Activated CD4-positive, alpha-beta memory T cell treated with anti-CD3 and anti-CD28 coated beads for 36 hours (primary cell): ENCODE measurements around the gene PNP. TPM values are rescaled to one million over a fixed set of nuclear protein-coding genes. Genes with fewer than 3 reads are reported as not detected.

ENCODE experiments used
- CTCF ChIA-PET: fragments of 350-600 bp; sonication (Branson Sonifier 250); formaldehyde crosslinking; loops from one replicate; lab custom pipeline; 2021; ENCODE audit warnings: antibody characterized with exemption, inconsistent platforms; lab: Charles Lee
- POLR2A ChIA-PET: fragments of 350-600 bp; sonication (Branson Sonifier 250); formaldehyde crosslinking; loops from one replicate; lab custom pipeline; 2021; ENCODE audit warnings: antibody characterized with exemption; lab: Charles Lee
- DNase-seq: peaks from one replicate; pipeline ENCODE4 v3.0.0-alpha.2; 2020
- H3K27ac Mint-ChIP-seq: one replicate; pipeline ENCODE4 v1.8.0; 2021; ENCODE audit warnings: mixed read lengths
- H3K27me3 Mint-ChIP-seq: one replicate; pipeline ENCODE4 v1.8.0; 2021; ENCODE audit warnings: mixed read lengths
- H3K36me3 Mint-ChIP-seq: one replicate; pipeline ENCODE4 v1.8.0; 2021; ENCODE audit warnings: mixed read lengths
- H3K4me1 Mint-ChIP-seq: one replicate; pipeline ENCODE4 v1.8.0; 2021; ENCODE audit warnings: low read depth, mixed read lengths
- H3K4me3 Mint-ChIP-seq: one replicate; pipeline ENCODE4 v1.8.0; 2021; ENCODE audit warnings: mild to moderate bottlenecking, mixed read lengths
- H3K9me3 Mint-ChIP-seq: one replicate; pipeline ENCODE4 v1.8.0; 2021; ENCODE audit warnings: mixed read lengths
- intact Hi-C: fragments of 100-400 bp; cut with micrococcal nuclease; formaldehyde crosslinking; loops from one replicate; pipeline ENCODE4 v1.15.1; 2023
- total RNA-seq, 2 experiments: library from RNA; stranded (reverse); gene quantifications; one replicate each; pipeline ENCODE4 v1.2.3, GENCODE V29; 2021

Gene PNP
- total RNA-seq, 2 experiments from 2014 or later = 178 to 179 TPM

- Mint-ChIP-seq H3K36me3 (no peaks in the 10 kb centered on the region), H3K27ac (no peak overlapping the region), H3K9me3 (no peaks in the 10 kb centered on the region), H3K4me3 (no peak overlapping the region), H3K4me1 (no peaks in the 10 kb centered on the region), H3K27me3 (no peaks in the 10 kb centered on the region)
- intact Hi-C loops = no loop called here
- ChIA-PET POLR2A (no interaction called here), CTCF (interaction anchor here (0.9 kb wide), 1 partner anchor 98 kb away, joined by 3 read pairs; no protein-coding TSS in a partner anchor)
- DNase-seq = no peak
Observed at GRCh38 chr14:20512177-20512905, 43.1 kb downstream of the PNP start.

GRCh38 chr14:20515846-20516245 is 46.6 kb downstream of the PNP start:
- no peaks in the 10 kb centered on the region for H3K4me1 Mint-ChIP-seq
- H3K27ac Mint-ChIP-seq = no peak overlapping the region
- ChIA-PET POLR2A (no interaction called here), CTCF (no interaction called here)
- intact Hi-C loops = no loop called here
- no peak for DNase-seq
- H3K36me3 Mint-ChIP-seq = no peaks in the 10 kb centered on the region
- H3K4me3 Mint-ChIP-seq = no peak overlapping the region
- no peaks in the 10 kb centered on the region for H3K9me3 Mint-ChIP-seq
- no peaks in the 10 kb centered on the region for H3K27me3 Mint-ChIP-seq

- Mint-ChIP-seq H3K4me3 (no peak overlapping the region), H3K27ac (no peak overlapping the region), H3K9me3 (no peaks in the 10 kb centered on the region), H3K36me3 (no peaks in the 10 kb centered on the region), H3K4me1 (no peaks in the 10 kb centered on the region), H3K27me3 (no peaks in the 10 kb centered on the region)
- intact Hi-C loops = no loop called here
- DNase-seq = no peak
- POLR2A ChIA-PET = no interaction called here
- CTCF ChIA-PET = no interaction called here
Observed at GRCh38 chr14:20516921-20517320, 47.7 kb downstream of the PNP start.

- Mint-ChIP-seq H3K27ac (no peak overlapping the region), H3K36me3 (no peaks in the 10 kb centered on the region), H3K4me1 (no peaks in the 10 kb centered on the region), H3K27me3 (peaks cover 2% of the 10 kb centered on the region), H3K4me3 (no peak overlapping the region), H3K9me3 (no peaks in the 10 kb centered on the region)
- ChIA-PET CTCF (no interaction called here), POLR2A (no interaction called here)
- intact Hi-C loops = no loop called here
- no peak for DNase-seq
Observed at GRCh38 chr14:20522332-20522731, 53.1 kb downstream of the PNP start.

- peaks cover 2% of the 10 kb centered on the region for H3K27me3 Mint-ChIP-seq
- intact Hi-C loops = no loop called here
- ChIA-PET CTCF (no interaction called here), POLR2A (no interaction called here)
- no peak overlapping the region for H3K27ac Mint-ChIP-seq
- H3K4me1 Mint-ChIP-seq = no peaks in the 10 kb centered on the region
- H3K9me3 Mint-ChIP-seq = no peaks in the 10 kb centered on the region
- H3K4me3 Mint-ChIP-seq = no peak overlapping the region
- H3K36me3 Mint-ChIP-seq = no peaks in the 10 kb centered on the region
- DNase-seq = no peak
Observed at GRCh38 chr14:20524027-20524426, 54.8 kb downstream of the PNP start.

Other genes with a start within 250 kb of the PNP start
- gene OR11H6, start 245.7 kb upstream of the PNP start, total RNA-seq = not detected
- not detected for gene OR11H7, start 240.4 kb upstream of the PNP start, total RNA-seq
- not detected for gene OR11H4, start 230.1 kb upstream of the PNP start, total RNA-seq
- gene TTC5, start 163.5 kb upstream of the PNP start, total RNA-seq = 10 to 100 TPM; 19.0 to 22.7 TPM
- gene CCNB1IP1, start 136.1 kb upstream of the PNP start, total RNA-seq = 10 to 100 TPM; 70.2 to 77.4 TPM
- gene PARP2, start 125.8 kb upstream of the PNP start, total RNA-seq = 10 to 100 TPM; 46.3 to 47.3 TPM
- 10 to 100 TPM; 47.1 to 49.3 TPM for gene TEP1, start 55.9 kb upstream of the PNP start, total RNA-seq
- under 1 TPM in 1 of 2 experiments, not detected in 1; 0.12 TPM for gene KLHL33, start 33.2 kb upstream of the PNP start, total RNA-seq
- gene OSGEP, start 14.6 kb upstream of the PNP start, total RNA-seq = 10 to 100 TPM; 39.2 to 41.0 TPM
- 100 to 1,000 TPM; 186 to 193 TPM for gene APEX1, start 14.2 kb upstream of the PNP start, total RNA-seq
- gene PIP4P1, start 8.0 kb upstream of the PNP start, total RNA-seq = 10 to 100 TPM; 31.1 to 35.2 TPM
- under 1 TPM; 0.19 to 0.27 TPM for gene RNASE10, start 36.1 kb downstream of the PNP start, total RNA-seq
- not detected for gene RNASE9, start 91.6 kb downstream of the PNP start, total RNA-seq
- not detected for gene RNASE11, start 118.6 kb downstream of the PNP start, total RNA-seq
- gene RNASE12, start 122.0 kb downstream of the PNP start, total RNA-seq = not detected
- not detected for gene OR6S1, start 172.3 kb downstream of the PNP start, total RNA-seq
- gene RNASE4, start 215.2 kb downstream of the PNP start, total RNA-seq = under 1 TPM; 0.69 to 0.70 TPM
- gene ANG, start 219.4 kb downstream of the PNP start, total RNA-seq = 1 to 10 TPM; 1.1 to 2.0 TPM